Measurements from ENCODE around the gene TMEM37.

The TMEM37 gene

GRCh38 chr2:119461811-119462210, 30.2 kb downstream of the TMEM37 start:
- DNase-seq (ENCODE audit: low spot score), result no peak

GRCh38 chr2:119462574-119462973, 30.9 kb downstream of the TMEM37 start:
- no peak for DNase-seq (ENCODE audit: low spot score)

DNA sequence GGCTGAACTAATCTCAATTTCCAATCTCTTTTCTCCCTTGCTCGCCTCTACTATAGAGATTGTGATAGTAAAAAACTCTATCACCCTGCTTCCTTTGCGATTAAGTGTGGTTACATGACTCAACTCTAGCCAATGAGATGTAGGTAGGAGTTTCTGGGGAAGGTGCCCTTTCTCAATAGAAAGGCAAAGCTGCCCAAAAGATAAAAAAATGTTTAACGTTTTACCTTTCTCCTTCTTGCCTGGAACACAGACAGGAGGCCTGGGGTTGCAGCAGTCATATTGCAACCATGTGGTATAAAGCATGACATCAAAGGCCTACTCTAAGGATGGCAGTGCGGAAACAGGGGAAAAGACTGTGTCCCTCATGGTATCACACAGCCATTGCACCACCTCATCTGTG, 31.5 kb downstream of the TMEM37 start:
- DNase-seq (ENCODE audit: low spot score), result no peak

- no peak for DNase-seq (ENCODE audit: low spot score)
Observed at GRCh38 chr2:119463990-119464389, 32.3 kb downstream of the TMEM37 start.

GRCh38 chr2:119464981-119465380, 33.3 kb downstream of the TMEM37 start:
- no peak for DNase-seq (ENCODE audit: low spot score)

- DNase-seq (ENCODE audit: low spot score), result no peak
Observed at GRCh38 chr2:119465687-119466086, 34.0 kb downstream of the TMEM37 start.

DNA sequence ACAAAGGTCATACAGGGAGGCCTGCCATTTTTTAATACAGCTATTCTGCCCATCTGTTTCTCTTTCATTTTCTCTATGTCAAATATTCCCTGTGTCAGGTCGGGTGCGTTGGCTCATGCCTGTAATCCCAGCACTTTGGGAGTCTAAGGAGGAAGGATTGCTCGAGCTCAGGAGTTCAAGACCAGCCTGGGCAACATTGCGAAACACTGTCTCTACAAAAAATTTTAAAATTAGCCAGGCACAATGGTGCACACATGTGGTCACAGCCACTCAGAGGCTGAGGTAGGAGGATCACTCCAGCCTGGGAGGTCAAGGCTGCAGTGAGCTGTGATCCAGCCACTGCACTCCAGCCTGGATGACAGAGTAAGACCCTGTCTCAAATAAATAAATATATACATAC, 34.7 kb downstream of the TMEM37 start:
- no peak for DNase-seq (ENCODE audit: low spot score)

GRCh38 chr2:119468154-119468955, 36.7 kb downstream of the TMEM37 start:
- DNase-seq (ENCODE audit: low spot score), result peak; percentile 31

DNA sequence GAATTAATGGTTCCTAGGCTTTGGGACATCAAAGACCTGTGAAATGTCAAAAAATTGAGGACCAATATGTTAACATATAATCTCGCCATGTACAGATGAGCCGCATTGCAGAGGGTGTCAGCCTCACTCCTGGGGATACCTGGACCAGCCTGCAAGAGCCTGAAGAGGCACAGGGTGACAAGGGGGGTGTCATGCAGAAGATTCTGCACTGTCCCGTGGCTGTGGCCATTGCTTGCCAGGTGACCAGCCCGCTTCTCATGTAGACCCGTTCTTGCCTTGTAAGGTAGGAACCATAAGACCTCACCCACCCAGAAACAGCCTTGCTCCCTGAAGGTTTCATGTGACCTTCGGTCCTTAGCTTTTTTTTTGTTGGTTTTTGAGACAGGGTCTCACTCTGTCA, 37.5 kb downstream of the TMEM37 start:
- DNase-seq (ENCODE audit: low spot score), result no peak

DNA sequence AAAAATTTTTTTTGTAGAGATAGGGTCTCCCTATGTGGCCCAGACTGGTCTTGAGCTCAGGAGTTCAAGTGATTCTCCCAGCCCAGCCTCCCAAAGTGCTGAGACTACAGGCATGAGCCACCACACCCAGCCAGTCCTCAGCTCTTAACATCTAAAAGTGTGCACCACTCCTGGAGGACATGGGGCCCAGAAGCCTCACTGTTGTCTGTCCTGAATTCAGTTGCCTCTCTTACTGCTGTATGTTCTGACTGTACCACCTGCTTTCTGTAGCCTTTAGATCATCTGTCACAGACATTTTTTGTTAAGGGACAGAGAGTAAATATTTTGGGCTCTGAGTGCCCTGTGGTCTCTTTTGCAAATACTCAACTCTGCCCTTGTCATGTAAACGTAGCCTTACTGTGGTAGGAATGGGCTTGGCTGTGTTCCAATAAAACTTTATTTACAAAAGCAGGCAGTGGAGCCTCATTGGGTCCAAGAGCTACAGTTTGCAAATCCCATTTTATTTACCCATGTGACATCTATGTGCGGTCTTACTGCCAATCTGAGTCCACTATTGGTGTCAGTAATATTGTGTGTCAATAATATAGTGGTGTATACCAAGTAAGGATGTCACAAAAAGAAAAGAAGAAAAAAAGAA, 38.1 kb downstream of the TMEM37 start:
- DNase-seq (ENCODE audit: low spot score), result no peak

DNA sequence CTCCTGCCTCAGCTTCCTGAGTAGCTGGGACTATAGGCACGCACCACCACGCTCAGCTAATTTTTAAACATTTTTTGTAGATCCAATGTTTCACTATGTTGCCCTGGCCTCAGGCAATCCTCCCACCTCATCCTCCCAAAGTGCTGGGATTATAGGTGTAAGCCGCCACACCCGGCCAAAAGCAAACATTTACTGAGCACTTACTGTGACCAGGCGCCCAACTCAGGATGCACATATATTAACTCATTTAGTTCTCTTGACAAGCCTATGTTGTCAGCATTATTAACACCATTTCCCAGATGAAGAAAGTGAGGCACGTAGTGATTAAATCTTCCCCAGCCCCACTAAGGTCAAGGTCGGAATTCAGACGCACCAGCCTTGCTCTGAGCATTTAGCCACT, 41.1 kb downstream of the TMEM37 start:
- DNase-seq (ENCODE audit: low spot score), result no peak

DNA sequence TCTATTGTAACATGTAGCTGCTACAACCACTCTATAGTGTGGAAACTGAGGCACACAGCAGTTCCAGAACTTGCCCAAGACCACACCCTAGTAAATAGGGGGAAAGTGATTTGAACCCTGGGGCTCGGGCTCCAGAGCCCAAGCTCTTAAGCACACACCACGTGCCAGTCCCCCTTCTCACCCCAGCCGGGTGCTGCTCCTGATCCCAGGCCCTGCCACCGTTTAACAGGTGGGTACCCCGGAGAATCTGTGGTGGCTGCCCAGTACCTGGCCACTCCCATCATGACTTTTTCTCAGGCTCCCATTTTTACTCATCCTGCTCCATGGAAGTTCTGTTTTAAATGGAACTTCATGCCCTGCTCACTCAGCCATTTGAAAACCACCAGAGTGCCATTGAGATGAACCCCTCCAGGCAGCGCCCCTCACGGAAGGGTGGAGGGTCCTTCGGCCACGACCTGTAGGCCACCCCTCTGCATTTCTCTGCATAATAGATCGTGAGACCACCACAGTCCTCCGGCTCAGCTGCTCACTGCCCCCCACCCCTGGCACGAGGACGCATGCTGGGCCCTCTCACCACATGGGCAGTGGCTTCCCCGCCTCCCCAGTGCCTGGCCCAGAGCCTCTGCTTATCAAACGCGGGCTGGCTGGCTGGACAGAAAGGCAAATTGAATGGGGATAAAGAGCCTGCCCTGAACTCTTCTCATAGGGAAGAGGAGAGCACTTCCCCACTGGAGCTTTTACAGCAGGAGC, 42.1 kb downstream of the TMEM37 start:
- DNase-seq (ENCODE audit: low spot score), result no peak

DNA sequence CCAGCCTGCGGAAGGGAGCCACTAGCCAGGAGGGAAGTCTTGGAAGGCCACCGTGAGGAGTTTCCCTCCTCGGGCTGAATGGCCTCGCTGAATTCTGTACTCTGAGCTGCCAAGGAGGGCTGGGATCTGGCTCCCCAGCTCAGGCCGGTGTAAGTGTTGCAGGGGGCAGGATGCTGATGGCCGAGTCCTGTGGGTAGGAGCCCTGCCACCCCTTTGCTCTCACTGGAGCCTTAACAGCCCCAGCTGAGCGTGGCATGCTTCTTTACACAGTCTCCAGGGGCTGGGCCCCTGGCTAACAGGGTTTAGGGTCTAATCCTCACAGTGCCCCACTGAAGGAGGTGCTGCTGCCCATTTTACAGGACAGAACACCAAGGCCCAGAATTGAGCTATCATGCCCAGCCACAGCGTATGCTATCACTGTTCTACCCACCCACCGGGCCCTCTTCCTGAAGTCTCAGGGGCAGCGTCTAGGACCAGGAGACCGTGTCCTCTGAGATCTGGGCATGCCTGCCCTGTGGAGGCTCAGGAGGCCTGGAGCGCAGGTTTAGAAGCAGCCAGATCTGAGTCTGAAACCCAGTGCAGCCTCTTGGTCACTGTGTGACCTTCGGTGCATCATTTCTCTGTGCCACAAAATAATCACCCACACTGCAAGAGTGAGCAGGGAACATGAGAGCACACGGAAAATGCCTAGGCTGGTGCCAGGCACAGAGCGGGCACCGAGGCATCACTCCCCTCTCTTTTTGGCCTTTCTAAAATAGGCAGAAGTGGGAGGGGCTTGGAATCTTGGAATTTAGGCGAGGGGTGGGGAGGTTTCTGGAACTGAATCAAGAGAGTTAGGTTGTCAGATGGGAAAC, 42.9 kb downstream of the TMEM37 start:
- DNase-seq (ENCODE audit: low spot score), result no peak

DNA sequence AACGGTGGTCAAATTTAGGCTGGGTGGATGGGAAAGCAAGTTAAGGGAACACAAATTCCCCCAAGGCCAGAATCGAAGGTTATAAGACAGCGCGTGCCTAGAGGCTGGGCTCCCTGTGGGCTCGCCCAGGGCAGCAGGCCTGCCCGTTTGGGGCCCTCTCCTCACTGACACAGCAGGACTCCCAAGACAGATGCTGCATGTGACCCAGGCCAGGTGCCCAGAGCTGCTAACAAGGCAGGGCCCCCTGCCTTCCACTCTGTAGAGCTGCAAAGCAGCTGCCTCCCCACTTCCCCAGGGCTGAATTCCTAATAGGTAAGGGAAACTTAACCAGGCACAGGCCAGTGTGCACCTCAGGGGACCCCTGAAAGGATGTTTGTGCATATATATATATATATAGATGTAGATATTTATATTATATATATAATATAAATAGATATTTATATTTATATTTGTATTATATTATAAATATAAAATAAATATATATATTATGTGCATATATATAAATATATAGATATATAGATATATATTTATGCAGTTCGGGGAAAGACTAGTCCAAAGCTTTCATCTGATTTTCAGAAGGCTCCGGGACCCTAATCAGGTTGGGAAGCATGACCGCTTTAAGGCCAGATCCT, 43.7 kb downstream of the TMEM37 start:
- no peak for DNase-seq (ENCODE audit: low spot score)

DNA sequence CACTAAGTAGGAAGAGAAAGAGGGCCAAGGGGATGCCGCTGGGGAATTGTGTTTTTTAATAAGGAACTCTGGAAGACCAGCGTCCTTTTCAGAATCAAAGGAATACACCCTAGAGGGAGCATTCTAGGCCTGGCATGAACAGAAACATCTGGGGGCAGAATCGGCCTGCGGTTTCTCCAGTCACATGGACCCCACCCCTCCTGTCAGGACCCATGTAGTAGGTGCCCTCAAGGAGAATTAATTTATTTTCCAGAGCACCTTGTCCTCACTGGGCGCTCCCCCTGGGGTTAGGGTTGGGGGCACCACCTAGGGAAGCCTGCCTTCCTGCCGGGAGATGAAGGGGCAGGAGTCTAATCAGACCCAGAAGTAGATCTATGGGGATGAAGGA, 44.2 kb downstream of the TMEM37 start:
- DNase-seq (ENCODE audit: low spot score), result no peak

DNA sequence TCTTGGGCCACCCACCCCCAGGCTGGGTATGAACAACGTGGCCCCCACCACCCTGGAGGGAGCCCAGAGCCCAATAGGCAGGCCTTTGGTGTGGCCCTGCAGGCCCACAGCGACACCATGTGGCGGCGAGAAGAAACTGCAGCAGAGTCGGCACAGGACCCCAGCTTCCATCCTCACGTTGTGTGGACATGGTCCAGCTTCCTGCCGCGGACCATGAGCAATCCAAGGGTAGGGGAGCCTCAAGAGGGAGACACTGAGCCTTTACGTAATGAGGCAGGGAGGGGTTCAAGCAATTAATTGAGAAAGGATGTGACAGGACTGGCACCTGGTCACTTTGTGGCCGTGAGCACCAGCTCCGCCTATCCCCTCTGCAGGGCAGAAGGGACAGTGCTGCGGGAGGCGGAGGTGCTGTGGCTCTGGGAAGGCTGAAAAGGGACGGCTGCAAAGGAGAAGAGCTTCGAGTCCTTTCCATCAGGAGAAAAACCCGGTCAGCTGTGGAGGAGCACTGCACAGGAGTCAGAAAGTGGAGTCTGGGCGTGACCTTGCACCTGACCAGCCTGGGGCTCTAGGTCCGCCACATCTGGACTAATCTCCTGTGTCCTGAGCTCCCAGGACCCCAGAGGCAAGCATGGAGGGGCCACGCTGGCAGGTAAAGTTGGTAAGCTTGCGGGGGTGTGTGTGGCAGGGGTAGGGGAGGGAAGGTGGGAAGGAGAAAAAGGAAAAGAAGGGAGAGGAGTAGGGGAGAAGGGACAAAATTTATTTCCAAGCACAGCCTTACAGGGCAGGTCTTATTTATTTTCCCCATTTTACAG, 44.9 kb downstream of the TMEM37 start:
- peak; percentile 78 for DNase-seq (ENCODE audit: low spot score)

GRCh38 chr2:119477113-119477505, 45.5 kb downstream of the TMEM37 start:
- no peak for DNase-seq (ENCODE audit: low spot score)

DNA sequence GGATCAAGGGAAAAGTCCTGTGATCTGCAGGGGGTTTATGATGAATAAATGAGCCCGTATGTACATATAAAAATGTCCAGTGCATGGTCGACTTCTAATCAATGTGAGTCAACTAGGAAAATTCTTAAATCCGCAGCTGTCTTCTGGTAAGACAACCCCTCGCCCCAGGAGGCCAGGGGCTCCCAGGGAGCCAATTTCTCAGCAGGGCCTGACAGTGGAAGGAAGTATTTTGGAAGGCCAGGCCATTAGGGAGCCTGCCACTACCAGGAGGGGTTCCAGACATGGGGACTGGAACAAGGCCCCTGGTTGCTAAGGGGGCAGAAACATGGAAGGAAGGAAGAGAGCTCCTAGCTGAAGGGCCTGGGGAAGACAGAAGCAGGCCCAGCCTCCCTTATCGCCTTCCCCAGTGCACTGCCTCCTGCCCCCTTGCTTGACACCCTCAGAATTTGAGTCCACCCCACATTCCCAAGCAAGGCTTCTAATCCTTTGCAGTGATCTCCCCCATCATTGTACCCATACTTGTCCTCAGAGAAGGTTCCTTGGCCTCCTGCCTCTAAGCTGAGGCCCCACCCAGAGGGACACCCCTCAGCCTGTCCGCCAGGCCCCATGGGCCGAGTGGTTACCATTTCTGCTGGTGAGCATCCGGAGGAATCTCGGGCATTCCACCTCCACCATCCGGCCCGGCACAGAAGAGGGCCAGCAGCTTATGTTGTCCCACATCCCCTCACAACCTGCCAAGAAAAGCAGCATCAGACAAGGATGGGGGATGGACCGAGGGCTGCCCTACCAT, 46.7 kb downstream of the TMEM37 start:
- DNase-seq (ENCODE audit: low spot score), result no peak

DNA sequence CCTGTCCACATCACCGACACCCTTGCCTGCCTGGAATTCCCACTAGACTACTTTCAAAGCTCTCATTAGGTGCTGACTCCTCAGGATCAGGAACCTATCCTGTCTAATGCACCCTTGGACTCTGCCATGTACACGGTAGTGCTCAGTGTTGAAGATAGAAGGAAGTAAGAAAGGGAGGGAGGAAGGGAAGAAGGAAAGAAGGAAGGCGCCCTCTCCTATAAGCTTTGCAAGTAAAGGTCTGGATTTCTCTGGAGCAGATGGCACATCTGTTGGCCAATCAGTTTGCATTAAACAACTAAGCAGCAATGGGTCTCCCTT, 47.3 kb downstream of the TMEM37 start:
- no peak for DNase-seq (ENCODE audit: low spot score)

DNA sequence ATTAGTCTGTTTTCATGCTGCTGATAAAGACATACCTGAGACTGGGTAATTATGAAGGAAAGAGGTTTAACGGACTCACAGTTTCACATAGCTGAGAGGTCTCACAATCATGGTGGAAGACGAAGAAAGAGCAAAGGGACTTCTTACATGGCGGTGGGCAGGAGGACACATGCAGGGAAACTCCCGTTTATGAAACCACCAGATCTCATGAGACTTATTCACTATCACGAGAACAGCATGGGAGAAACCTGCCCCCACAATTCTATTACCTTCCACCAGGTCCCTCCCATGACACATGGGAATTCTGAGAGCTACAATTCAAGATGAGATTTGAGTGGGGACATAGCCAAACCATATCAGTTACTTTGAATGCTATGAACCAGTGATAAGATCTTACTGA, 48.5 kb downstream of the TMEM37 start:
- DNase-seq (ENCODE audit: low spot score), result no peak
